HCT116 (cell line): ENCODE data around the gene PCCA. TPM values are rescaled to one million over a fixed set of nuclear protein-coding genes. Genes with fewer than 3 reads are reported as not detected.

Experiments
- ATAC-seq: fragments of 200-7000 bp; cut with Tn5 transposase; 2 replicates; pipeline ENCODE4 v1.9.1; 2020; ENCODE audit warnings: mild to moderate bottlenecking, moderate library complexity
- BruUV-seq: library from RNA; stranded (reverse); fragments of 400-500 nt; replicated peaks from 2 replicates; lab custom pipeline; 2021; lab: Mats Ljungman, UMichigan
- CTCF ChIA-PET: fragments of 300-600 bp; sonication (Branson Sonifier 250); formaldehyde crosslinking; loops from one replicate; lab custom pipeline; 2021; ENCODE audit warnings: antibody characterized with exemption; lab: Charles Lee
- POLR2A ChIA-PET: fragments of 300-600, 350-600 bp; sonication (Branson Sonifier 250); formaldehyde crosslinking; loops from one replicate; lab custom pipeline; 2021; ENCODE audit warnings: antibody characterized with exemption; lab: Charles Lee
- RAD21 ChIA-PET, 2 experiments: fragments of 300-600 bp; sonication (Branson Sonifier 250); formaldehyde crosslinking; loops; one replicate each; lab custom pipeline; 2023; ENCODE audit warnings: low total read pairs in 2 of 2; ENCODE audit not compliant: uncharacterized antibody in 2 of 2, unreplicated experiment in 2 of 2, low non-redundant PET in 1 of 2; lab: Charles Lee
- DNase-seq: peaks from one replicate; pipeline ENCODE4 v3.0.0-alpha.2; 2010; ENCODE audit warnings: low read depth, low spot score
- H2AFZ ChIP-seq: fragments of 200-600 bp; shearing (Covaris generic), sonication (generic); 2 replicates; pipeline ENCODE4 v1.6.1; 2017; ENCODE audit warnings: low read depth, mixed run types, mixed read lengths, antibody characterized with exemption, low read length; ENCODE audit not compliant: poor library complexity, severe bottlenecking
- H3K27ac ChIP-seq: 2 replicates; pipeline ENCODE4 v1.5.1; 2012; ENCODE audit warnings: low read depth, low read length
- H3K27me3 ChIP-seq: fragments of 200-600 bp; sonication (generic); 2 replicates; pipeline ENCODE4 v1.6.1; 2016; ENCODE audit warnings: mixed run types, low read length, mixed read lengths; ENCODE audit not compliant: insufficient read depth
- H3K36me3 ChIP-seq, 2 experiments: fragments of 200-500 bp in 1 of 2; fragments of 200-600 bp in 1 of 2; sonication (Bioruptor generic) in 1 of 2; sonication (generic) in 1 of 2; 2 replicates each; pipeline versions ENCODE4 v1.5.1 to v1.6.1; 2014 to 2016; ENCODE audit warnings: low read length in 2 of 2, inconsistent platforms in 1 of 2, mixed read lengths in 1 of 2, mixed run types in 1 of 2; ENCODE audit not compliant: insufficient read depth in 2 of 2, control insufficient read depth in 1 of 2
- H3K4me1 ChIP-seq, 2 experiments: fragments of 200-600 bp in 1 of 2; sonication (generic) in 1 of 2; 2 replicates each; pipeline versions ENCODE4 v1.5.1 to v1.6.1; 2012 to 2017; ENCODE audit warnings: low read length in 2 of 2, inconsistent platforms in 1 of 2, mild to moderate bottlenecking in 1 of 2, mixed read lengths in 1 of 2, mixed run types in 1 of 2, moderate library complexity in 1 of 2; ENCODE audit not compliant: insufficient read depth in 2 of 2, control insufficient read depth in 1 of 2
- H3K4me2 ChIP-seq: fragments of 200-600 bp; sonication (generic); 2 replicates; pipeline ENCODE4 v1.6.1; 2017; ENCODE audit warnings: mixed run types, low read length, mixed read lengths
- H3K4me3 ChIP-seq, 2 experiments: fragments of 200-600 bp in 1 of 2; sonication (generic) in 1 of 2; replicated peaks in 1 of 2; 2 replicates each; pipeline ENCODE4 v1.5.1; 2011 to 2016; ENCODE audit warnings: low read length in 2 of 2, control low read depth in 1 of 2, low read depth in 1 of 2, mild to moderate bottlenecking in 1 of 2, mixed read lengths in 1 of 2, mixed run types in 1 of 2
- H3K79me2 ChIP-seq: fragments of 200-600 bp; sonication (generic); 2 replicates; pipeline ENCODE4 v1.6.1; 2017; ENCODE audit warnings: mild to moderate bottlenecking, mixed run types, low read length, moderate library complexity, mixed read lengths; ENCODE audit not compliant: insufficient read depth
- H3K9ac ChIP-seq: fragments of 200-600 bp; sonication (generic); 2 replicates; pipeline ENCODE4 v1.6.1; 2016; ENCODE audit warnings: low read length, mixed read lengths
- H3K9me2 ChIP-seq: fragments of 200-600 bp; sonication (generic), shearing (Covaris generic); 2 replicates; pipeline ENCODE4 v1.6.1; 2017; ENCODE audit warnings: mixed run types, mild to moderate bottlenecking, moderate library complexity; ENCODE audit not compliant: insufficient read depth
- H3K9me3 ChIP-seq, 2 experiments: fragments of 200-500 bp in 1 of 2; fragments of 200-600 bp in 1 of 2; sonication (Bioruptor generic) in 1 of 2; sonication (generic) in 1 of 2; 2 replicates each; pipeline ENCODE4 v1.6.1; 2014 to 2017; ENCODE audit warnings: low read length in 2 of 2, mixed read lengths in 2 of 2, inconsistent platforms in 1 of 2, low read depth in 1 of 2, mild to moderate bottlenecking in 1 of 2, mixed run types in 1 of 2, moderate library complexity in 1 of 2; ENCODE audit not compliant: control insufficient read depth in 1 of 2, insufficient read depth in 1 of 2
- H4K20me1 ChIP-seq: fragments of 200-600 bp; sonication (generic), shearing (Covaris generic); 2 replicates; pipeline ENCODE4 v1.6.1; 2017; ENCODE audit warnings: mixed run types, mild to moderate bottlenecking, moderate library complexity; ENCODE audit not compliant: insufficient read depth
- EGR1 ChIP-seq: IDR thresholded peaks from 2 replicates; pipeline ENCODE4 v1.6.1; 2012; ENCODE audit warnings: low read depth
- ELF1 ChIP-seq: IDR thresholded peaks from 2 replicates; pipeline ENCODE4 v1.6.1; 2012; ENCODE audit warnings: low read depth, borderline replicate concordance
- FOSL1 ChIP-seq: IDR thresholded peaks from 2 replicates; pipeline ENCODE4 v1.6.1; 2012; ENCODE audit warnings: low read depth
- POLR2A ChIP-seq: IDR thresholded peaks from 2 replicates; pipeline ENCODE4 v1.7.0; 2011; ENCODE audit warnings: borderline replicate concordance; ENCODE audit not compliant: insufficient read depth, insufficient read length; ENCODE audit errors: extremely low read depth
- SP1 ChIP-seq: IDR thresholded peaks from 2 replicates; pipeline ENCODE4 v1.6.1; 2012; ENCODE audit warnings: low read depth
- TCF7L2 ChIP-seq: IDR thresholded peaks from 2 replicates; pipeline ENCODE4 v1.7.0; 2011; ENCODE audit warnings: borderline replicate concordance, inconsistent platforms; ENCODE audit not compliant: insufficient read depth, insufficient read length; ENCODE audit errors: extremely low read depth
- intact Hi-C: fragments of 100-400 bp; cut with micrococcal nuclease; formaldehyde crosslinking; loops from 2 replicates; pipeline ENCODE4 v1.10.0; 2022
- total RNA-seq: library from RNA; stranded (reverse); gene quantifications from one replicate; pipeline ENCODE4 v1.2.1, GENCODE V29; 2021; ENCODE audit not compliant: unreplicated experiment
- TF ChIP-seq, protein P1 (sequence below): IDR thresholded peaks from 2 replicates; pipeline ENCODE4 v1.6.1; 2011; ENCODE audit warnings: mild to moderate bottlenecking, low read length, moderate library complexity; ENCODE audit not compliant: insufficient replicate concordance; ENCODE audit errors: extremely low read depth
- TF ChIP-seq, protein P2 (sequence below): IDR thresholded peaks from 2 replicates; pipeline ENCODE4 v1.6.1; 2012; ENCODE audit warnings: low read depth
- TF ChIP-seq, protein P3 (sequence below): IDR thresholded peaks from 2 replicates; pipeline ENCODE4 v1.6.1; 2012

Gene PCCA
- total RNA-seq, 1 experiment from 2014 or later: 23.0 TPM

GRCh38 chr13:100459747-100460146, 370.9 kb downstream of the PCCA start:
- Histone ChIP-seq H3K9me2 (no peaks in the 10 kb centered on the region), H3K36me3 (no peaks in the 10 kb centered on the region), H3K9ac (no peak overlapping the region), H3K9me3 (peaks cover 0 to 9% of the 10 kb centered on the region in 2 experiments; a peak in 1 of 4 replicates), H3K27ac (no peak overlapping the region), H2AFZ (no peak overlapping the region), H3K27me3 (no peaks in the 10 kb centered on the region), H3K4me2 (no peak overlapping the region), H3K4me1 (peaks cover 18 to 20% of the 10 kb centered on the region in 2 experiments), H3K79me2 (no peaks in the 10 kb centered on the region), H4K20me1 (no peaks in the 10 kb centered on the region), H3K4me3 (no peak overlapping the region)
- ATAC-seq: no peak
- ChIA-PET POLR2A (no interaction called here), RAD21 (no interaction called here), CTCF (no interaction called here)
- intact Hi-C loops: no loop called here
- BruUV-seq: no TSS peak
- DNase-seq: no peak
- TF ChIP-seq, protein P1, sequence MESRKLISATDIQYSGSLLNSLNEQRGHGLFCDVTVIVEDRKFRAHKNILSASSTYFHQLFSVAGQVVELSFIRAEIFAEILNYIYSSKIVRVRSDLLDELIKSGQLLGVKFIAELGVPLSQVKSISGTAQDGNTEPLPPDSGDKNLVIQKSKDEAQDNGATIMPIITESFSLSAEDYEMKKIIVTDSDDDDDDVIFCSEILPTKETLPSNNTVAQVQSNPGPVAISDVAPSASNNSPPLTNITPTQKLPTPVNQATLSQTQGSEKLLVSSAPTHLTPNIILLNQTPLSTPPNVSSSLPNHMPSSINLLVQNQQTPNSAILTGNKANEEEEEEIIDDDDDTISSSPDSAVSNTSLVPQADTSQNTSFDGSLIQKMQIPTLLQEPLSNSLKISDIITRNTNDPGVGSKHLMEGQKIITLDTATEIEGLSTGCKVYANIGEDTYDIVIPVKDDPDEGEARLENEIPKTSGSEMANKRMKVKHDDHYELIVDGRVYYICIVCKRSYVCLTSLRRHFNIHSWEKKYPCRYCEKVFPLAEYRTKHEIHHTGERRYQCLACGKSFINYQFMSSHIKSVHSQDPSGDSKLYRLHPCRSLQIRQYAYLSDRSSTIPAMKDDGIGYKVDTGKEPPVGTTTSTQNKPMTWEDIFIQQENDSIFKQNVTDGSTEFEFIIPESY: no peak
- TF ChIP-seq SP1: no peak
- TF ChIP-seq, protein P2, sequence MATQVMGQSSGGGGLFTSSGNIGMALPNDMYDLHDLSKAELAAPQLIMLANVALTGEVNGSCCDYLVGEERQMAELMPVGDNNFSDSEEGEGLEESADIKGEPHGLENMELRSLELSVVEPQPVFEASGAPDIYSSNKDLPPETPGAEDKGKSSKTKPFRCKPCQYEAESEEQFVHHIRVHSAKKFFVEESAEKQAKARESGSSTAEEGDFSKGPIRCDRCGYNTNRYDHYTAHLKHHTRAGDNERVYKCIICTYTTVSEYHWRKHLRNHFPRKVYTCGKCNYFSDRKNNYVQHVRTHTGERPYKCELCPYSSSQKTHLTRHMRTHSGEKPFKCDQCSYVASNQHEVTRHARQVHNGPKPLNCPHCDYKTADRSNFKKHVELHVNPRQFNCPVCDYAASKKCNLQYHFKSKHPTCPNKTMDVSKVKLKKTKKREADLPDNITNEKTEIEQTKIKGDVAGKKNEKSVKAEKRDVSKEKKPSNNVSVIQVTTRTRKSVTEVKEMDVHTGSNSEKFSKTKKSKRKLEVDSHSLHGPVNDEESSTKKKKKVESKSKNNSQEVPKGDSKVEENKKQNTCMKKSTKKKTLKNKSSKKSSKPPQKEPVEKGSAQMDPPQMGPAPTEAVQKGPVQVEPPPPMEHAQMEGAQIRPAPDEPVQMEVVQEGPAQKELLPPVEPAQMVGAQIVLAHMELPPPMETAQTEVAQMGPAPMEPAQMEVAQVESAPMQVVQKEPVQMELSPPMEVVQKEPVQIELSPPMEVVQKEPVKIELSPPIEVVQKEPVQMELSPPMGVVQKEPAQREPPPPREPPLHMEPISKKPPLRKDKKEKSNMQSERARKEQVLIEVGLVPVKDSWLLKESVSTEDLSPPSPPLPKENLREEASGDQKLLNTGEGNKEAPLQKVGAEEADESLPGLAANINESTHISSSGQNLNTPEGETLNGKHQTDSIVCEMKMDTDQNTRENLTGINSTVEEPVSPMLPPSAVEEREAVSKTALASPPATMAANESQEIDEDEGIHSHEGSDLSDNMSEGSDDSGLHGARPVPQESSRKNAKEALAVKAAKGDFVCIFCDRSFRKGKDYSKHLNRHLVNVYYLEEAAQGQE: no peak
- TF ChIP-seq ELF1: no peak
- no peak for TF ChIP-seq FOSL1
- no peak for TF ChIP-seq POLR2A
- no peak for TF ChIP-seq TCF7L2
- no peak for TF ChIP-seq EGR1
- TF ChIP-seq, protein P3, sequence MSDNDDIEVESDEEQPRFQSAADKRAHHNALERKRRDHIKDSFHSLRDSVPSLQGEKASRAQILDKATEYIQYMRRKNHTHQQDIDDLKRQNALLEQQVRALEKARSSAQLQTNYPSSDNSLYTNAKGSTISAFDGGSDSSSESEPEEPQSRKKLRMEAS: no peak
